ENCODE data around the gene PLTP.
"Not testable (repeated sequence)": the region's sequence is repeated elsewhere in the genome, so short reads cannot be mapped to it uniquely, and the experiment has no call there.

Gene PLTP

DNA sequence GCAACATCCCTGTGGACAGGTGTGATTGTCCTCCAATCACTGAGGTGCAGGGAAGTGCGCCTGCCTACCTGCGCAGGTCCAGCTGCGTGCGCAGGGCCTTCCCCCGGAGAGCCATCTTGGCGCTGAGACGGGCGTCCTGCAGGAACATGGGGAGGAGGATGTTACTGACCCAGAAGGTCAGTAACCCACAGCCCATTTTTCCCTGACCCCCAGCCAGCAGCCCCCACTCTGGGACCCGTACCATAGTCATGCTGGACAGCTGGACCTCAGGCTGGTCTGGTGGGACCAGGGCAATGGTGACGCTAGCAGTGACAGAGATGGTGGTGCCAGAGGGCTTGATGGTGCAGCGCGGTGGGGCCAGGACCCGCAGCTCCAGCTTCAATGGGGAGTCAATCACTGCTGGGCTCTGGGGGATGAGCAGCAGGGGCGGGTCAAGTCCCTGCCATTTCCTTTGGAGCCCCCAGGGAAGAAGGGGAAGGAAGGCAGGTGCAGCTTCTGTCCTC is 9.7 kb downstream of the PLTP start:
- FAIRE-seq (no peak), DNase-seq (ENCODE audit: extremely low spot score, insufficient read length, low read depth) (no peak)

- DNase-seq (ENCODE audit: extremely low spot score, insufficient read length, low read depth); FAIRE-seq: not testable (repeated sequence)
Measured at GRCh38 chr20:45901332-45901731, 10.6 kb downstream of the PLTP start.

- DNase-seq (ENCODE audit: extremely low spot score, insufficient read length, low read depth) = no peak
- no peak for FAIRE-seq
Measured at GRCh38 chr20:45899046-45899835, 12.7 kb downstream of the PLTP start.

- DNase-seq (ENCODE audit: extremely low spot score, insufficient read length, low read depth) (no peak), FAIRE-seq (no peak)
Measured at GRCh38 chr20:45898285-45898684, 13.7 kb downstream of the PLTP start.

DNA sequence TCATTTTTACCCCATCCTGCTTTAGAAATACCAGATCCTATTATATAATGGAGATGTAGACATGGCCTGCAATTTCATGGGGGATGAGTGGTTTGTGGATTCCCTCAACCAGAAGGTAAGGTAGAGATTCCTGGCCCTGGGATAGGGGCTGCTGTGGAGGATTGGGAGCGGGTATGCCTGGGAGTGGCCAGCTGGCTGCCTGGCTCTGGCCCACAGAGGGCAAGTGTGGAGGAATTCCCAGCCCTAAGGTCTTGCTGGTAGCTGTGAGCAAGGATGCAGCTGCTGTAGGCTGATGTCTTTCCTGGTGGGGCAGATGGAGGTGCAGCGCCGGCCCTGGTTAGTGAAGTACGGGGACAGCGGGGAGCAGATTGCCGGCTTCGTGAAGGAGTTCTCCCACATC is 14.3 kb downstream of the PLTP start:
- FAIRE-seq (no peak), DNase-seq (ENCODE audit: extremely low spot score, insufficient read length, low read depth) (no peak)

DNA sequence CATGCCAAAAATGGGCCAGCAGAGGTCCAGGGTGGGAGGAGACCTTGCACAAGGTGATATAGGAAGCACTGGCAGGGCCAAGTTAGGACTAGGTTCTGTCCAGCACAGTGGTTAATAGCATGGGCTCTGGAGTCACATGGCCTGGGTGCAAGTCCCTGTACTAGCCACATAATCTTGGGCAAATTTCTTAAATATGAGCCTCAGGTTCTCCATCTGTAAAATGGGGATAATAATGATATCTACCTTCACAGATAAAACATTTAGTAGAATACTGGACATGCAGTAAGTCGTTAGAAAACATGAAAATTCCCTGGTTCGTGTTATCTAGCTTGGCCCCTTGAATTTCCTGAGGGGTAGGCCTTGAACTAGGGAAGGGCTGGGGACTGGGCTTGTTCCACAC is 14.7 kb downstream of the PLTP start:
- no peak for DNase-seq (ENCODE audit: extremely low spot score, insufficient read length, low read depth)
- no peak for FAIRE-seq

- no peak for DNase-seq (ENCODE audit: extremely low spot score, insufficient read length, low read depth)
- FAIRE-seq = no peak
Measured at GRCh38 chr20:45896641-45897161, 15.3 kb downstream of the PLTP start.

GRCh38 chr20:45894797-45895196 is 17.2 kb downstream of the PLTP start:
- FAIRE-seq = no peak

DNA sequence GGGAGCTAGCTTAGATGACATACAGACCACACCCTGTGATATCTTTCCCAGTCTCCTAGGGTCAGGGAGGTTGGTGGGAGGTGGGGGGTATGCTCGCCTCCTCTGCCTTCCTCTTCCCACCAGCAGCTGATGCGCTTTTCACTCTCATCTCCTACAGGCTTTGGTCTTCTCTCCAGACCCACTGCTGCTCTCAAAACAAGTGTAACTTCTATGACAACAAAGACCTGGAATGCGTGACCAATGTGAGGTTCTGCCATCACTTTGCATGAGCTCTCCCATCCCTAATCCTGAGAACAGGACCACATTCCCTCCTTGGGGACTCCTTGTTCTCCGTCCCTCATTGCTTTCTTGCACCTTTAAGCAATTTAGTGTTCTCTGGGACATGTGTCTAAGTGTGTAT is 18.1 kb downstream of the PLTP start:
- no peak for DNase-seq (ENCODE audit: extremely low spot score, insufficient read length, low read depth)
- FAIRE-seq = no peak

More at GRCh38 chr20:45894797-45895196, 17.2 kb downstream of the PLTP start:
- no peak for DNase-seq (ENCODE audit: extremely low spot score, insufficient read length, low read depth)

DNA sequence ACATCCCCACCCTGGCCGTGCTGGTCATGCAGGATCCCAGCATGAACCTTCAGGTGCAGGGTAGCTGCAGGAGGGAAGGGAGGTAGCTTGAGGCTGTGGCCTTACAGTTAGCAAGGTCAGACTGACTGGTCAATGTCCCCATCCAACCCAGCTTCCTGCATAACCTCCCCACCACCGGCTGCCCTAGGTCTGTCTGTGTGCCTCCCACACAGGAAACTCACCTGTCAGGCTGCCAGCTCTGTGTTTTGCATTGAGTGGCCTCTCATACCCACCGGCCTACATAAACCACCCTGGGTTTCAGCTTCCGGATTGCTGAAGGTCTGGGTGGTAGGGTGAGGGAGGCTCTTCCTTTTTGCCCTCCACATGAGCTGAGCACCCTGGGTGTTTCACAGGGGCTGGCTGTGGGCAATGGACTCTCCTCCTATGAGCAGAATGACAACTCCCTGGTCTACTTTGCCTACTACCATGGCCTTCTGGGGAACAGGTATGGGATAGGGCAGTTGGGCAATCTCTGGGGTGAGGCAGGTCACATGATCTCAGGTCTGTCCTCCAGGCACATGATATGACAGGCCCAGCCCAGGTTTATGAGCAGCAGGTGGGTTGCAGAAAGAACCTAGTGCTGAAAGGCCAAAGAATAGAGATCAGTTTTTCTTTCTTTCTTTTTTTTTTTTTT is 19.0 kb downstream of the PLTP start:
- DNase-seq (ENCODE audit: extremely low spot score, insufficient read length, low read depth) (no peak), FAIRE-seq (no peak)

DNA sequence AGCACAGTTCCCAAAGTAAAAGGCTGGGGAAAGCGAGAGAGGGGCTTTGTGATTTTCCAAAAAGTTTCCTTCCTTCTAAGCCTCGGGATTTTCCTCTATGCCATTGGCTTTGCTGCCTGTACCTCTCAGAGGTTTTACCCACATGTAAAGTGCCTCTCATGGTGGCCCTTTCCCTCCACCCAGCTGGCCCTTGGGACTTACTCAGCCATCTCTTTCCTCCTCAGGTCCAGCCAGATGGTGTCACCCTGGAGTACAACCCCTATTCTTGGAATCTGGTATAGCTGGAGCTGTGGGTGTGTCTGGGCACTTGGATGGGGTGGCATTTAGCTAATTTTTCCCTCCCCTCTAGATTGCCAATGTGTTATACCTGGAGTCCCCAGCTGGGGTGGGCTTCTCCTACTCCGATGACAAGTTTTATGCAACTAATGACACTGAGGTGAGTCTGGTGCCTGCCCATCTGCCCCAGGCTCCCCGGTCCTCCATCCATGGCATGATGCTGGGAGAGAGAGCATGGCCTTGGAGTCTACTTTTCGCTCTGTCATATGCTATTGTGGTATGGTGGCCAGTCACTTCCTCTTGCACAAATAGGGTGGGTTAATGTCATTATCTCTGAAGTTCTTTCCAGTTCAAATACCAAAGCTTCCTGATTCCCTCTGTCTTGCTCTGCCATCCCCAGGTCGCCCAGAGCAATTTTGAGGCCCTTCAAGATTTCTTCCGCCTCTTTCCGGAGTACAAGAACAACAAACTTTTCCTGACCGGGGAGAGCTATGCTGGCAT is 19.7 kb downstream of the PLTP start:
- DNase-seq (ENCODE audit: extremely low spot score, insufficient read length, low read depth) = no peak
- FAIRE-seq = no peak

GRCh38 chr20:45890985-45891983 is 20.7 kb downstream of the PLTP start, which contains the start of the genes CTSA and NEURL2:
TSS of gene CTSA (plus strand) at chr20:45891335. CDS start at chr20:45891569, 234 bp downstream.
TSS of gene NEURL2 (minus strand) at chr20:45891208. CDS start at chr20:45890991, 217 bp downstream.
- peak; percentile 76 for FAIRE-seq
- DNase-seq (ENCODE audit: extremely low spot score, insufficient read length, low read depth) = peak; percentile 99

DNA sequence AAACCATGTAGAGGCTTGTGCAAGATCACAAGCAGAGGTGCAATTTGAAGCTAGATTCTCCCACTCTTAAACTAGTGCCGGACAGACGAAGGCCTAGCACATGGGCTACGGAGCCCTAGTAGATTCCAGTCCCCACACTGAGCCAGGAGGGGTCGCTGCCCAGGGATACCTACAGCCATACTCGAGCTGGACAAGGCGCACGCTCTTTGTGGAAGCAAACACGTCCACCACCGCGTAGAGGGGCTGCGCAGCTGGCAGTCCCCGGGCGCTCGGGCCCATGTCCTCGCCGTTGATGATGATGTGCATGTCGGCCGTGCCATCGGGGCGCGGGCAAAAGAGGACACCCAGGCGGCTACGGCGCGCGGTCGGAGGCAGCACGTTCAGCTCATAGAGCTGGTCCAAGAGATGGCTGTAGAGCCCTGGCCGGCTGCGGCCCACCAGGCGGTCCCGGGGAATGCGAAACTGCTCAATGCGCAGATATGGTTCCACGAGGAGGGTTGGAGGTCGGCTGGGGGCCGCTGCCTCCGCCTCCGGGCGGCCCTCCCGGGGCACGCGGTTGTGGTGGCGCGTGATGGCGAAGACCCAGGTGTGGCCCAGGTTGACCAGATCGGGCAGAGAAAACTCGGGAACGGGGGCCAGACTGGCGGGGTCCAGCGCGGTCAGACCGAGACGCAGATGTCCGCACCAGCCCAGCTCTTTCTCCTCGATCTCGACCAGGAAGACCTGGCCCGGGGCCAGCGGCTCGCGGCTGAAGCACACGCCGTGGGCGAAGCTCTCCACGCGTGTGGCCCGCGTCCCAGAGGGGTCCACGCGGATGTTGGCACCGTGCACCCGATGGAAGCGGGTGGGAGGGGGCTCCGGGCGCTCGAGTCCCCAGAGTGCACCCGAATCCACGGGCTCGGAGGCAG is 21.6 kb downstream of the PLTP start:
- no peak for DNase-seq (ENCODE audit: extremely low spot score, insufficient read length, low read depth)
- peak; percentile 29 for FAIRE-seq

GRCh38 chr20:45888681-45889080 is 23.3 kb downstream of the PLTP start:
- no peak for FAIRE-seq
- DNase-seq (ENCODE audit: extremely low spot score, insufficient read length, low read depth) = no peak

DNA sequence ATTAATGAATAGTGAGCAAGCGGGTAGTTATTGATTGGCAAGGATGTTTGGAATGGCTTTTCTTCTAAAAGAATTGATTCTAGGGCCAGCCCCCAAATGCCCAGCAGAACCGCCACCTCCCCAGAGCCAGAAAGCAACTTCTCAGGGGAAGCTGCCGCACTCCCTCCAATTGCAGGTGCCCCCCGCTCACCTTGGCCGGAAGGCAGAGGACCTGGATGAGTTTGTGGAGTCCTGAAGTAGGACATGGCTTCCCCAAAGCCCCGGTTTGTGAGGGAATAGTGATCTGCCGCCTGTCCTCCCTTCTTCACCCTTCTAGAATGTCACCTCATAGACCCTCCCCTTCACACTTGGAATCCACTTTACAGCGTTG is 24.6 kb downstream of the PLTP start, which contains the start of gene SPATA25:
Gene SPATA25 (minus strand): TSS at position 277 of the 370 bp plus-strand sequence. CDS start 32 bp downstream, at position 245.
- DNase-seq (ENCODE audit: extremely low spot score, insufficient read length, low read depth) = no peak
- FAIRE-seq = no peak

DNA sequence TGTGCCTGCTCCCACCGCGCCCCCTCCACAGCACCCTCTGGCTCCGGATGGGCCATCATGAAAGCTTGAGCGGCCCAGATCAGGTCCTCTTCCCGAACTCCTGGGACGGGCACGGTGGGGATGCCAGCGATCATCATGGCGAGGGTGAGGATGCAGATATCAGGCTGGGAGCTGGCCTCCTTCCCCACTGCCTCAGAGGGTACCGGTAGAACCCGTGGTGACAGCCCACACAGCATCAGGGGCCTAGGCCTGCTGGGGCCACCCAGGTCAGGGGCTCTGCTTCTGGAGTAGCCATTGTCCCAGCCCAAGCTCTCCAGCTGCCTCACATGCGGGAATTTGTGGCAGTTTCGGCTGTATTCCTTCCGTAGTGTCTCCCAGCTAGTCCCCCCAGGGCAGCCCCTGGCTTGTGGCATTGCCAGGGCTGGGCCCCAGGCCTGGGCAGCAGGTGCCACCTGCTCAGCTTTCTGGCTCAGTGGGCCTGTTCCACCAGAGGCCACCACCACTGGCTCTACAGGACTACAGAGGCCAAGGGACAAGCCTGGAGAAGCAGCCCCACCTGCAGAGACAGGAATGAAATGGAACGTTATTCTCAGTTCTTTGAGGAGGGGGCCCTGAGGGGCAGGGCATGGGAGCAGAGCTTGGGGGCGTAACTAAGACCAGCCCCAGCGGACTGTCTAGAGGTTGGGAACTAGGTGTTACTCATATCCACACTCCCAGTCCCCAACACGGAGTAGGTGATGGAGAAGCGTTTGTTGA is 25.2 kb downstream of the PLTP start:
- DNase-seq (ENCODE audit: extremely low spot score, insufficient read length, low read depth) (no peak), FAIRE-seq (no peak)

DNA sequence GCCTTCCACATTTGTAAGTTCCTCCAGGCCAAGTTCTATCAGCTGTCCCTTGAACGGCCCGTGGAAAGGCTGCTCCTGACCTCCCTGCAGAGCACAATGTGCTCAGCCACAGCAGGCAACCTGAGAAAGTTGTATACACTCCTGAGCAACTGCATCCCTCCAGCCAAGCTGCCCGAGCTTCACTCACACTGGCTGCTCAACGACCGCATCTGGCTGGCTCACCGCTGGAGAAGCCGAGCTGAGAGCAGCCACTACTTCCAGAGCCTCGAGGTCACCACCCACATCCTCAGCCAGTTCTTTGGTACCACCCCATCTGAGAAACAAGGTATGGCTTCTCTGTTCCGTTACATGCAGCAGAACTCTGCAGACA is 28.9 kb downstream of the PLTP start:
- FAIRE-seq = no peak

More for the DNA sequence above, 28.9 kb downstream of the PLTP start:
- no peak for DNase-seq (ENCODE audit: extremely low spot score, insufficient read length, low read depth)

Data from GM18507 (cell line).